ENCODE results near the gene FNDC3B. TPM values are rescaled to one million over a fixed set of nuclear protein-coding genes. Genes with fewer than 3 reads are reported as not detected.
A peak's percentile ranks its signal among the peaks of the same experiment; 100 is the strongest.

Gene FNDC3B
- total and polyA plus RNA-seq, 9 of the 15 experiments (the other 6 are each of a cell fraction or from before 2014, with no cell fraction given) = 7.0 to 35.8 (median 16.2) TPM

- TF ChIP-seq ZNF609 (CRISPR knock-in tag; IDR thresholded peaks at IDR 0.05; ENCODE audit: borderline replicate concordance) (0 out of 2 replicates have a peak, but pooled peaks have one; percentile 57), ETV5 (CRISPR knock-in tag; IDR thresholded peaks at IDR 0.05; ENCODE audit: low read depth) (no peak), PKNOX1 (IDR thresholded peaks at IDR 0.05) (peak; percentile 74), IRF9 (tag; IDR thresholded peaks at IDR 0.05) (no peak), SMARCA4 (IDR thresholded peaks at IDR 0.05) (peak; percentile 24; the same call in 1 of the 2 replicates), GTF2B (IDR thresholded peaks at IDR 0.05; ENCODE audit: extremely low read depth, insufficient read length) (no peak), MCM2 (IDR thresholded peaks at IDR 0.05; ENCODE audit: low read depth) (no peak), SP1 (CRISPR knock-in tag; IDR thresholded peaks at IDR 0.05) (no peak), DACH1 (IDR thresholded peaks at IDR 0.05; ENCODE audit: partially characterized antibody) (no peak), DPF2 (IDR thresholded peaks at IDR 0.05) (0 out of 2 replicates have a peak, but pooled peaks have one; percentile 27), JUN (IDR thresholded peaks at IDR 0.05; ENCODE audit: borderline replicate concordance, low read depth, low read length) (no peak), JUN (CRISPR knock-in tag; IDR thresholded peaks at IDR 0.05; ENCODE audit: borderline replicate concordance) (no peak), FOXJ3 (CRISPR knock-in tag; IDR thresholded peaks at IDR 0.05) (no peak), GTF2E2 (tag; IDR thresholded peaks at IDR 0.05) (peak; percentile 55; the same call in 1 of the 2 replicates), ZBTB17 (CRISPR knock-in tag; IDR thresholded peaks at IDR 0.05) (no peak), ZNF174 (CRISPR knock-in tag; IDR thresholded peaks at IDR 0.05) (no peak), LARP7 (IDR thresholded peaks at IDR 0.05) (0 out of 2 replicates have a peak, but pooled peaks have one; percentile 37), ZC3H11A (IDR thresholded peaks at IDR 0.05; ENCODE audit: low read depth, low read length) (no peak), ZNF175 (CRISPR knock-in tag; IDR thresholded peaks at IDR 0.05; ENCODE audit: low read depth) (0 out of 2 replicates have a peak, but pooled peaks have one; percentile 29), ZNF696 (CRISPR knock-in tag; conservative IDR thresholded peaks at IDR 0.05) (0 out of 2 replicates have a peak, but pooled peaks have one; percentile 27)
Observed at GRCh38 chr3:172038798-172039435, 461 bp upstream of the FNDC3B start (continued).
